Stimulated activated CD8-positive, alpha-beta memory T cell treated with anti-CD3 and anti-CD28 coated beads, Interleukin-15, amount 100 ng/mL, for 24 hours (primary cell): ENCODE measurements around the gene NUAK2.
"Not testable (repeated sequence)": the region's sequence is repeated elsewhere in the genome, so short reads cannot be mapped to it uniquely, and the experiment has no call there.

Experiments
- DNase-seq: peaks from one replicate; pipeline ENCODE4 v3.0.0-alpha.2; 2020; ENCODE audit warnings: low read depth

The NUAK2 gene

GRCh38 chr1:205297546-205298177, 23.9 kb downstream of the NUAK2 start:
- DNase-seq = not testable (repeated sequence)

- no peak for DNase-seq
These were observed 25.4 kb downstream of the NUAK2 start for GRCh38 chr1:205296154-205296553.

GRCh38 chr1:205294934-205295333, 26.6 kb downstream of the NUAK2 start:
- DNase-seq = no peak

- DNase-seq = no peak
These were observed 27.2 kb downstream of the NUAK2 start for GRCh38 chr1:205294175-205294917.

GRCh38 chr1:205293350-205294074, 28.0 kb downstream of the NUAK2 start:
- no peak for DNase-seq

- no peak for DNase-seq
These were observed 29.9 kb downstream of the NUAK2 start for GRCh38 chr1:205291596-205291995.

GRCh38 chr1:205287767-205288559, 33.6 kb downstream of the NUAK2 start:
- peak; percentile 29 for DNase-seq

- no peak for DNase-seq
These were observed 34.5 kb downstream of the NUAK2 start for GRCh38 chr1:205287076-205287475.

GRCh38 chr1:205286335-205286950, 35.1 kb downstream of the NUAK2 start:
- peak; percentile 29 for DNase-seq

- no peak for DNase-seq
These were observed 36.0 kb downstream of the NUAK2 start for GRCh38 chr1:205285381-205286101.

GRCh38 chr1:205284420-205285144, 37.0 kb downstream of the NUAK2 start:
- DNase-seq = peak; percentile 19

GRCh38 chr1:205283270-205284147, 38.0 kb downstream of the NUAK2 start:
- no peak for DNase-seq

GRCh38 chr1:205280666-205281395, 40.7 kb downstream of the NUAK2 start:
- DNase-seq = not testable (repeated sequence)

- DNase-seq = no peak
These were observed 41.6 kb downstream of the NUAK2 start for GRCh38 chr1:205279986-205280385.

GRCh38 chr1:205276689-205277065, 44.9 kb downstream of the NUAK2 start:
- no peak for DNase-seq

- DNase-seq = no peak
These were observed 45.4 kb downstream of the NUAK2 start for GRCh38 chr1:205275916-205276688.

- DNase-seq = no peak
These were observed 46.4 kb downstream of the NUAK2 start for GRCh38 chr1:205275133-205275532.
